ENCODE data around the gene ARHGEF11.

ARHGEF11 gene

GRCh38 chr1:156906206-156906906 lies 139.2 kb downstream of the ARHGEF11 start:
- DNase-seq: no peak

DNA sequence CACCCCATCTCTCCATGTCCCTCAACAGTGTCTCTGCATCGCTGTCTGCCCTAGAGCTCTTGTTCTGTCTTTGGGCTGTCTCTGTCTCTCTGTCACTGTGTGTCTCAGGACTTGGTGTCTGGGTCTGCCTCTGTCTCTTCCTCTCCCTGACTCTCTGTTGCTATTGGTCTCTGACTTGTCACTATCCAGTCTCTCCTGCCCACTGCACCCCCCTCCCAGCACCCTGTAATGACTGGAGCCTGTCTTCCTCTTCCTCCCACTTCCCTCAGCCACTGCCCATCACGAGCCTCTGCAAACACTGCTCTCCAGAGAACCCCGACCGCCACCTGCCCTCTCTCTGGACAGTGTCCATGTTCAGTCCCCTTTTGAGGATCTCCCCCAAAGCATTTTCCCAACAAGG lies 139.9 kb downstream of the ARHGEF11 start:
- DNase-seq: no peak

GRCh38 chr1:156905176-156905575 lies 140.4 kb downstream of the ARHGEF11 start:
- no peak for DNase-seq

- no peak for DNase-seq
These were observed 141.2 kb downstream of the ARHGEF11 start for GRCh38 chr1:156904187-156904959.

GRCh38 chr1:156903328-156904091 lies 142.0 kb downstream of the ARHGEF11 start:
- no peak for DNase-seq

DNA sequence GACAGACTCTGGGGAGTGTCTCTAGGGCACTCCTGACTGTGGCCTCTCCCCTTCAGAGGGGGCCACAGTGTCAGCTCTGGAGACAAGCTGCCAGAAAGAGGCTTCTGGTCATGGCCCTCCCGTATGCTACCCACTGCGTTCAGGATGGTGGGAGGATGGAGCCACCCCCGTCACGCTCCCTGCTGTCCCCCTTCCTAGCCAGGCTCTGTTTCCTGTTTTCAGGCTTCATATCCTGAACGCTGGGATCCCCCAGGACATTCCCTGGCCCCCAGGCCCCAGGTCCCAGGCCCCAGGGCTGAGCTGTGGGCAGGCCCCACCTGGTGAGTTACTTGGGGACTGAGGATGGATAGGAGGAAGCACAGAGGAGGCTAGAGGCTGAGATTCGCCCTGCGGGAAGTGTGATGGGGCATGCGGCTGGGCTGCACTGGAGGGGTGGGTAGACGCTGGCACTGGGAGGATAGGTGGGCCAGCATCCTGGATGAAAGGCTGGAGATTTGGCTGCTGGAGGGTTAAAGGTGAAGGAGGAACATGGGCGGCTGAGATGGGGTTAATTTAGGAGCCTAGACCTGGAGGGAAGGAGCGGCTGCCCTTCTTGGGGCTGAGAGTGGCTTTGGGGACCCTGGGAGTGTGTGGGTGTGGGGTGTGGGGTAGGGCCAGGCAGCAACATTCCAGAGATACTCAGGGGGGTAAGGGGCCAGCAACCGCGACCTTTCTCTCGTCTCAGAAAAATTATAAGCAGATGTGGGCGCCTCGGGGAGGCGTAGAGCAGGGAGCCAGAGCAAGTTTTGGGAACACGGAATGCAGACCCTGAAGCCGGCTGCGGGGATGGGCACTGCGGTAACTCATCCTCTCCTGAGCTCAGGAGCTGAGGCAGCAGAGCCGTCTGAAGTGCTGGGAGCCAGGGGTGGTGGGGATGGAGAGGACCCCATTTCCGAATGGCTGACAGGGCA lies 143.3 kb downstream of the ARHGEF11 start:
- DNase-seq: no peak

DNA sequence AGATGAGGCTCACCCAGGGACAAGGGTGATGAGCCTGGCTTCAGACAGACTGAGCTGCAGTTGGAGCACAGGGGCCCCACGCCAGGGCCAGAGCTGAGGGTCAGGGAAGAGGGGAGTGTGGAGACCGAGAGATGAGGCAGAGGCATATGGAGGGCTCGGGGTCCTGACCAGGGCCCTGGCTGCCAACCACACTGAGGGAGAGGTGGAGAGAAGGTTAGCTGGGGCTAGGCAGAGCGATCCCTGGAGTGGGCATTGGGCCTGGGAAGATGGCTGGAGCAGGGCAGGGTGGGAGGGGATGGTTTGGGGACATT lies 144.0 kb downstream of the ARHGEF11 start:
- no peak for DNase-seq

DNA sequence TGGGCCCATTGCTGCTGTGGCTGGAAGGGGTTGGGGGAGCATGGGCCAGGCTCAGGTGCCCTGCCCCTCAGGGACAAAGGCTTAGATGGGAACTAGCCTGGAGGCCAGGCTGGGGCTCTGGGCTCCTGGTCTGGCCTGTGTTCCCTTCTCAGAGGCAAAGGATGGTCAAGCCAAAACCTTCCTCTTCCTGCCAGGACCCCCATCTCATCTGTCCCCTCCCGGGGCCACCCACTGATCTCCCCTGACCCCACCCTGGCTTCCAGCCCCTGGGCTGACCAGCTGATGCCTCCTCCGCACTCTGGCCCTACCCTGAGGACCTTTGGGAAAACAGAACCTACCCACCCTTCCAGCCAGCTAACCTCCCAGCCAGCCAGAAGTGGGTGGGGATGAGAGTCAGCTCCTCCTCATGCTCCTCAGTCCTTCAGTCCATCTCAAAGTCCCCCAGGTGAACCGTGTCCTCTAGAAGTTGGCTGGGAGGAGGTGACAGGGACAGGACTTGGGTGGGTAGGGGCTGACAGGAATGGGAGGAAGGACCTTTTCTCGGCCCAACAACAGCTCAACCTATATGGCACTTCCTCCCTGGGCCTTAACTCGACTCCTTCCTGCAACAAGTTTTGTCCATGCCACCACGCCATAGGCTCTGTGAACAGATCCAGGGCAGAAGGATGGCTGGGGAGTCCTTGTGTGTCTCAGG lies 144.5 kb downstream of the ARHGEF11 start:
- DNase-seq: no peak

DNA sequence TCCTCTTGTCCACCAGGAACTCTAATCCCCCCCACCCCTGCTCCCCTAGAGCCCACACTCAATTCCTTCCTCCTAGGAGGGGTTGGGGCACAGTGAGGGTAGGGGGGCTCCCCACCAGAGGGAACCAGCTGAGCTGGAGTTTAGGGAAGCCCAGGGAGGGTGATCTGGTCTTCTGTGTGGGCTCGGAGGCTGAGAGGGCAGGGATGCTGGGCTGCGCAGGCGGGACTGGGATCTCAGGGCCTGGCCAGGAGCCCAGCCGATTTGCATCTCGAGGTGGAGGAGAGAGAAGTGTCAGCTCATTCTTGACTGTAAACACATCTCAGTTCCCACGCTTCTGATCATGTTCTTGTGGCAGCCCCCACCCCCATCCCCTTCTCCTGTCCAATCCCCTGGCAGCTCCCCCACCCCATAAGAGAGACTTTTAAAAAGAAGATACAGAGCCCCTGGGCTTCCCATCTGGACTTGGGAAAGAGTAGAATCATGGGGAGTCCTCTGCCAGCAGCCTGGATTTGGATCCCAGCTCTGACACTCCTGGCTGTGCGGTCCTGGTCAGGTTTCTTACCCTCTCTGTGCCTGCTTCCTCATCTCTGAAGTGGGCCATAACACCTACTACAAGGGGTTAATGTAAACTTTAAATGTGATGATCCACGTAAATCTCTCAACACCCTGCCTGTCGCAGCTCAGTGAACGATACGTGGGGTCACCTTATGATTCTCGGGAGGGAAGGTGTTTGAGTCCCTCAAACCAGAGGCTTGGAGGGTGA lies 145.4 kb downstream of the ARHGEF11 start:
- DNase-seq: no peak

GRCh38 chr1:156898971-156899664 lies 146.4 kb downstream of the ARHGEF11 start:
- no peak for DNase-seq

- DNase-seq: no peak
These were observed 147.4 kb downstream of the ARHGEF11 start for GRCh38 chr1:156898161-156898566.

GRCh38 chr1:156897078-156897825 lies 148.3 kb downstream of the ARHGEF11 start:
- no peak for DNase-seq

- DNase-seq: no peak
These were observed 149.0 kb downstream of the ARHGEF11 start for GRCh38 chr1:156896490-156897033.

- DNase-seq: no peak
These were observed 149.6 kb downstream of the ARHGEF11 start for GRCh38 chr1:156895927-156896326.

- no peak for DNase-seq
These were observed 150.1 kb downstream of the ARHGEF11 start for GRCh38 chr1:156895455-156895812.

DNA sequence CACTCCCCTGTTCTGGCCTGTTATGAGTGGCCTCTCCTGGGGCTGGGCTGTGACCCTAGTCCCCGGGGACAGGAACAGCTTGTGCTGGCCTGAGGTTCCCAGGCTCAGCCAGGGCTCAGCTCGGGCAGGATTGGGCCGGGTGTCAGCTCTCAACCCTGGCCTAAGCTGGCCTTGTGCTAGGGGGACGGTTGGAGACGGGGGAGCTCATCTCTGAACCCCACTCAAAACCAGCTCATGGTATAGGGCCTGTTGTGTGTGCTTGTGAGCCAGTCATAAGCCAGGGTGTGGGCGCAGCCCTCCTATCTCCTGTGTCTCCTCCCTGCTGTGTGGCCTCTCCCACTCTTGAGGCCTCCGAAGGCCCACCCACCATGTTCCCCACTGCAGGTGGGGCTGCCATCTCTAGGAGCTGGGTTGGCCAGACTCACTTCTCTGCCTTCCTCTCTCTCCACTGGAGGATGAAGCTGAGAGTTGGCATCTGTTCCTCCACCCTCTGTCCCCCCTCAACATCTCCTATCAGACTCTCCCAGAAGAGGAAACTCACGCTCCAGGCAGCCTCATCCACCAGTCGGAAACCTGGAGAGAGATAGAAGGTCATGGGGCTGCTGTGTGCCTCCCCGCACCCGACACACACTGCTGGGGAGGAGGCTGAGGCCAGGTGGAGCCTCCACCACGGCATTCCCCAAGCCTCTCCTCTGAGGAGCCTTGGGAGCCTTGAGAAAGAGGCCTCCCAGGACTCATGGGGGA lies 150.7 kb downstream of the ARHGEF11 start:
- no peak for DNase-seq

GRCh38 chr1:156894001-156894400 lies 151.5 kb downstream of the ARHGEF11 start:
- no peak for DNase-seq

DNA sequence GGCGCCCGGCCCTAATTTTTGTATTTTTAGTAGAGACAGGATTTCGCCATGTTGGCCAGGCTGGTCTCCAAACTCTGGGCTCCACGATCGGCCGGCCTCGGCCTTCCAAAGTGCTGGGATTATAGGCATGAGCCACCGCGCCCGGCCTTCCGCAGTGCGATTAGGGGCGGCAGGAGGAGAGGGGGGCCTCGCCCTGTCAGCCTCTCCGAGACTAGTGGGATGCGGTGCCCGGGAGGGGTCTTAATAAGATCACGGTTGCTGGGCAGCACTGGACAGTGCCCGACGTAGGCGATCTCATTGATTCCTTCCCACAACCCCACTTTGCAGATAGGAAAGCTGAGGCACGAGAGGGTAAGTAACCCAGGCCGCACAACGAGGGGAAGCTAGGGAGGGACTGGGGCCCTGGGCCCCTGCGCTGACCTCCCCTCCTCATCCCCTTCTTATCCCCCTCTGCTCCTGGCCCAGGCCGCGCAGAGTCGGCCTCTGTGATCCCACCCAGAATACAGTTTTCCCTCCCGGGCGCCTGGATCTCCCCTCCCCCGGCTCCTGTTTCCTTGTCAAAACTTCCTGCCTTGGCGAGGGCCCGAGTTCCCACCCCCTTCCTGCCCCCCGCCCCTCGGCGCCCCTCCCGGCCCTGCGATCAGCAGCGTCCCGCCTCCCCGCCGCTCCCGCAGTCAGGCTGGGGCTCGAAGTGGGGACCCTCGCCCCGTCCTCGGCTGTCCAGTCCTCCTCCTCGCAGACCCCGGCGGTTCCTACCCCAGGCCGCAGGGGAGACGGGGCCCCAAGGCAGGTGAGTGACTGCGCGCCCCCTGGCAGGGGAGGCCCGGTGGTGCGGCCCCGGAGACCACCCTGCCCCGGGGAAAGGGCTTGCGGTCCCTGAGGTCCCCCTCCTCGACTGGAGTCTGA lies 152.2 kb downstream of the ARHGEF11 start, which contains the start of gene PEAR1:
PEAR1 (plus strand) TSS at position 671 of the 906 bp plus-strand sequence. CDS start 10,209 bp downstream, outside the sequence.
- no peak for DNase-seq

Measured in CD4-positive, alpha-beta T cell treated with Interleukin-1 beta for 1 hour (primary cell).